Measurements from ENCODE around the gene EFCAB5. TPM values are rescaled to one million over a fixed set of nuclear protein-coding genes. Genes with fewer than 3 reads are reported as not detected.

Gene EFCAB5
- total and polyA plus RNA-seq, 2 donors (not counting 1 experiment from before 2014, with no cell fraction given), result 0.54 to 3.0 TPM

DNA sequence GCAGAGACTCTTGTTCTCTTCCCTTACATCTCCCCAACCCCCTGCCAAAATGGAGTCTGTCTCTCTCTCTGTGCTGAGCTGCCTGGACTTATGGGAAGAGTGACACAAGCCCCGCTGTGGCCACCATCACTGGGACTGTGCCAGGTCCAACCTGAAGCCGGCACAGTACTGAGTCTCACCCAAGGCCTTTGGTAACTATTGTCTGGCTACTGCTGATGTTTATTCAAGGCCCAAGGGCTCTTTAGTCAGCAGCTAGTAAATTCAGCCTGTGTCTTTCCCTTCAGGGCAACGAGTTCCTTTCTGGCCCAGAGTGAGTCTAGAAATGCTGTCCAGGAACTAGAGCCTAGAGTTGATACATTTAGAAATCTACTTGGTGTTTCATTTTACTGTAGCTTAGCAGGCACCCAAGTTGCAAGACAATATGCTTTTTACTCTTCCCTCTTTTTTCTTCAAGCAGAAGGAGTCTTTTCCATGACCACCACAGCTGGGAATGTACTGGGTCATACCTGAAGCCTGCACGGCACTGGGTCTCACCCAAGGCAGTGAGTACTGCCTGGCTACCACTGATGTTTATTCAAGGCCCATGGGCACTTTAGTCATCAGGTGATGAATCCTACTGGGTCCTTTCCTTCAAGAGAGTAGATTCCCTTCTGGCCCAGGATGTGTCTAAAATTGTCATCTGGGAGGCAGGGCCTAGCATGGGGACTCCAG, 17.7 kb downstream of the EFCAB5 start:
- no peak for TF ChIP-seq EZH2 (IDR thresholded peaks at IDR 0.05; ENCODE audit: borderline replicate concordance, insufficient read depth, low read depth, low read length, poor library complexity, severe bottlenecking)
- TF ChIP-seq, protein P1, sequence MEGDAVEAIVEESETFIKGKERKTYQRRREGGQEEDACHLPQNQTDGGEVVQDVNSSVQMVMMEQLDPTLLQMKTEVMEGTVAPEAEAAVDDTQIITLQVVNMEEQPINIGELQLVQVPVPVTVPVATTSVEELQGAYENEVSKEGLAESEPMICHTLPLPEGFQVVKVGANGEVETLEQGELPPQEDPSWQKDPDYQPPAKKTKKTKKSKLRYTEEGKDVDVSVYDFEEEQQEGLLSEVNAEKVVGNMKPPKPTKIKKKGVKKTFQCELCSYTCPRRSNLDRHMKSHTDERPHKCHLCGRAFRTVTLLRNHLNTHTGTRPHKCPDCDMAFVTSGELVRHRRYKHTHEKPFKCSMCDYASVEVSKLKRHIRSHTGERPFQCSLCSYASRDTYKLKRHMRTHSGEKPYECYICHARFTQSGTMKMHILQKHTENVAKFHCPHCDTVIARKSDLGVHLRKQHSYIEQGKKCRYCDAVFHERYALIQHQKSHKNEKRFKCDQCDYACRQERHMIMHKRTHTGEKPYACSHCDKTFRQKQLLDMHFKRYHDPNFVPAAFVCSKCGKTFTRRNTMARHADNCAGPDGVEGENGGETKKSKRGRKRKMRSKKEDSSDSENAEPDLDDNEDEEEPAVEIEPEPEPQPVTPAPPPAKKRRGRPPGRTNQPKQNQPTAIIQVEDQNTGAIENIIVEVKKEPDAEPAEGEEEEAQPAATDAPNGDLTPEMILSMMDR (IDR thresholded peaks at IDR 0.05), result no peak

DNA sequence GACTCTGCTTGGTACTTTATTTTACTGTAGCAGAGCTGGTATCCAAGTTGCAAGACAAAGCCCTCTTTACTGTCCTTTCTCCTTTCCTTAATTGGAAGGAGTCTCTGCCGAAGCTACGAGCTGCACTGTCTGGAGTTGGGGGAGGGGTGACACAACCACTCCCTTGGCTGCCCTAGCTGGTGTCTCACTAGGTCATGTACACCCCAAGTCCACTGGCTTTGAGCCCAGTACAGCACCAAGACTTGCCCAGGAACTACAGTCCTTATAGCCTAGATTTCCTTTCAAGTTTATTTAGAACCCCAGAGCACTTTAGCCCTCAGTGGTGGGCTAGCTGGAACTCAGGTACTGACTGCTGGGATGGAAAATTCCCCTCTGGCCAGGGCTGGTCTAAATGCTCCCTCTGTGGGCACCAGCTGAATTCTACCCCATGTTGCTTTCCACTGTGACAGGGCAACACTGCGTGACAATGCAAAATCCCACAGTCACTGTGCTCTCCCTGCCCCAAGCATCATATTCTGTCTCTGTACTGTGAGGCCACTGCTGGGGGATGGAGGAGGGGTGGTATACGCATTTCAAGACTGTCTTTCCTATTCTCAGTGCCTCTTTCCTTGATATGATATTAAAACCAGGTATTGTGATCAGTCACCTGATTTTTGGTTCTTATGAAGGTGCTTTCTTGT, 18.4 kb downstream of the EFCAB5 start:
- no peaks in the 10 kb centered on the region for H3K79me2 ChIP-seq (ENCODE audit: control insufficient read depth, insufficient read depth, low read length)
- H3K4me1 ChIP-seq (ENCODE audit: control insufficient read depth in 2 of 2, insufficient read depth in 2 of 2, low read length in 2 of 2), result no peaks in the 10 kb centered on the region
- Mint-ChIP-seq H3K4me3 (no peak overlapping the region), H3K9me3 (ENCODE audit: insufficient read depth) (peaks cover 2% of the 10 kb centered on the region), H3K27me3 (no peaks in the 10 kb centered on the region), H3K4me1 (no peaks in the 10 kb centered on the region), H3K27ac (no peak overlapping the region)
- no peaks in the 10 kb centered on the region for H3K36me3 ChIP-seq (replicated peaks in 1 of 2; ENCODE audit: control extremely low read depth in 1 of 2, control insufficient read depth in 1 of 2, extremely low read depth in 1 of 2, insufficient read depth in 2 of 2, low read length in 1 of 2)
- no peak overlapping the region for H2AFZ ChIP-seq (ENCODE audit: insufficient read depth, low read depth, low read length, poor library complexity, severe bottlenecking)
- no peaks in the 10 kb centered on the region for H4K20me1 ChIP-seq (ENCODE audit: control insufficient read depth, insufficient read depth, low read length, poor library complexity, severe bottlenecking)
- WGBS (ENCODE audit: insufficient coverage), result 87% methylated on average over 3 of the region's 4 CpGs
- no peak overlapping the region for H3K4me2 ChIP-seq (replicated peaks; ENCODE audit: low read depth, low read length, poor library complexity, severe bottlenecking)
- POLR2A ChIA-PET, result no interaction called here
- H3K9me3 ChIP-seq (ENCODE audit: control extremely low read depth in 1 of 3, control insufficient read depth in 2 of 3, insufficient read depth in 1 of 3, low read length in 2 of 3), result peaks cover 0 to 5% (median under 1%) of the 10 kb centered on the region in 3 donors
- H3K27ac ChIP-seq (ENCODE audit: low read length in 2 of 2), result no peak overlapping the region
- no peak for DNase-seq
- ATAC-seq (ENCODE audit: low read depth), result no peak
- H3K27me3 ChIP-seq (replicated peaks in 1 of 4; ENCODE audit: control extremely low read depth in 1 of 4, control insufficient read depth in 3 of 4, insufficient read depth in 4 of 4, low read length in 3 of 4), result no peaks in the 10 kb centered on the region
- H3K9ac ChIP-seq (ENCODE audit: low read length), result no peak overlapping the region
- CTCF ChIA-PET, result no interaction called here
- no peak for TF ChIP-seq EZH2 (IDR thresholded peaks at IDR 0.05; ENCODE audit: borderline replicate concordance, insufficient read depth, low read depth, low read length, poor library complexity, severe bottlenecking)
- TF ChIP-seq, protein P1 (IDR thresholded peaks at IDR 0.05), result no peak
- H3K4me3 ChIP-seq (ENCODE audit: control extremely low read depth in 1 of 5, extremely low read depth in 1 of 5, insufficient read depth in 1 of 5, low read depth in 2 of 5, low read length in 4 of 5), result no peak overlapping the region
- intact Hi-C loops (cut with micrococcal nuclease), result no loop called here

More for the DNA sequence above, 17.7 kb downstream of the EFCAB5 start:
- intact Hi-C loops (cut with micrococcal nuclease), result no loop called here
- Histone ChIP-seq H3K9ac (ENCODE audit: low read length) (no peak overlapping the region), H3K9me3 (ENCODE audit: control extremely low read depth in 1 of 3, control insufficient read depth in 2 of 3, insufficient read depth in 1 of 3, low read length in 2 of 3) (peaks cover 0 to 12% (median 7%) of the 10 kb centered on the region in 3 donors), H2AFZ (ENCODE audit: insufficient read depth, low read depth, low read length, poor library complexity, severe bottlenecking) (no peak overlapping the region), H3K4me1 (ENCODE audit: control insufficient read depth in 2 of 2, insufficient read depth in 2 of 2, low read length in 2 of 2) (no peaks in the 10 kb centered on the region), H4K20me1 (ENCODE audit: control insufficient read depth, insufficient read depth, low read length, poor library complexity, severe bottlenecking) (no peaks in the 10 kb centered on the region), H3K4me3 (ENCODE audit: control extremely low read depth in 1 of 5, extremely low read depth in 1 of 5, insufficient read depth in 1 of 5, low read depth in 2 of 5, low read length in 4 of 5) (no peak overlapping the region), H3K79me2 (ENCODE audit: control insufficient read depth, insufficient read depth, low read length) (no peaks in the 10 kb centered on the region), H3K36me3 (replicated peaks in 1 of 2; ENCODE audit: control extremely low read depth in 1 of 2, control insufficient read depth in 1 of 2, extremely low read depth in 1 of 2, insufficient read depth in 2 of 2, low read length in 1 of 2) (no peaks in the 10 kb centered on the region), H3K4me2 (replicated peaks; ENCODE audit: low read depth, low read length, poor library complexity, severe bottlenecking) (no peak overlapping the region), H3K27me3 (replicated peaks in 1 of 4; ENCODE audit: control extremely low read depth in 1 of 4, control insufficient read depth in 3 of 4, insufficient read depth in 4 of 4, low read length in 3 of 4) (no peaks in the 10 kb centered on the region), H3K27ac (ENCODE audit: low read length in 2 of 2) (no peak overlapping the region)
- 96% methylated on average over 3 of the region's 4 CpGs for WGBS (ENCODE audit: insufficient coverage)
- DNase-seq, result no peak
- POLR2A ChIA-PET, result no interaction called here
- ATAC-seq (ENCODE audit: low read depth), result no peak
- Mint-ChIP-seq H3K4me3 (no peak overlapping the region), H3K27me3 (no peaks in the 10 kb centered on the region), H3K27ac (no peak overlapping the region), H3K9me3 (ENCODE audit: insufficient read depth) (peaks cover 2% of the 10 kb centered on the region), H3K4me1 (no peaks in the 10 kb centered on the region)
- CTCF ChIA-PET, result interaction anchor here (1.4 kb wide), 1 partner anchor 152 kb away, joined by 5 read pairs; no protein-coding TSS in a partner anchor
